ENCODE results near the gene APOE.
"Not testable (repeated sequence)": the region's sequence is repeated elsewhere in the genome, so short reads cannot be mapped to it uniquely, and the experiment has no call there.

APOE gene

GRCh38 chr19:44912854-44913253 lies 7.3 kb downstream of the APOE start:
- H3K4me3 ChIP-seq (ENCODE audit: low read depth, low read length), result no peak overlapping the region
- H3K9ac ChIP-seq (ENCODE audit: low read depth, low read length), result no peak overlapping the region
- H3K27me3 ChIP-seq (ENCODE audit: control insufficient read depth, insufficient read depth, low read length), result no peaks in the 10 kb centered on the region
- peaks cover 8% of the 10 kb centered on the region for H3K36me3 ChIP-seq (ENCODE audit: control insufficient read depth, insufficient read depth, low read length)
- peaks cover 9% of the 10 kb centered on the region for H3K4me1 ChIP-seq (ENCODE audit: control insufficient read depth, insufficient read depth, low read length)
- H3K27ac ChIP-seq (ENCODE audit: low read depth, low read length), result no peak overlapping the region
- H3K9me3 ChIP-seq (ENCODE audit: control insufficient read depth, insufficient read depth, low read length), result no peaks in the 10 kb centered on the region

GRCh38 chr19:44913512-44914432 lies 8.2 kb downstream of the APOE start:
- not testable (repeated sequence) for H3K36me3 ChIP-seq (ENCODE audit: control insufficient read depth, insufficient read depth, low read length); H3K9me3 ChIP-seq (ENCODE audit: control insufficient read depth, insufficient read depth, low read length); H3K4me1 ChIP-seq (ENCODE audit: control insufficient read depth, insufficient read depth, low read length); H3K27me3 ChIP-seq (ENCODE audit: control insufficient read depth, insufficient read depth, low read length)
- Histone ChIP-seq H3K27ac (ENCODE audit: low read depth, low read length) (peak overlapping the region; percentile 76), H3K4me3 (ENCODE audit: low read depth, low read length) (peak overlapping the region; percentile 61), H3K9ac (ENCODE audit: low read depth, low read length) (peak overlapping the region; percentile 73; the same call in 1 of the 2 replicates)

- H3K4me3 ChIP-seq (ENCODE audit: low read depth, low read length), result peak within 1 kb of the TSS; percentile 61
- not testable (repeated sequence) for H3K4me1 ChIP-seq (ENCODE audit: control insufficient read depth, insufficient read depth, low read length)
- H3K9ac ChIP-seq (ENCODE audit: low read depth, low read length), result peak within 1 kb of the TSS; percentile 73
Observed at GRCh38 chr19:44914433-44915206, 9.0 kb downstream of the APOE start, which contains the start of gene APOC1. APOC1 (plus strand) TSS chr19:44914608; CDS start chr19:44914892, 284 bp downstream.

GRCh38 chr19:44924243-44924725 lies 18.7 kb downstream of the APOE start:
- Histone ChIP-seq H3K4me1 (ENCODE audit: control insufficient read depth, insufficient read depth, low read length) (peaks cover 2% of the 10 kb centered on the region; the same call in 1 of the 2 replicates), H3K36me3 (ENCODE audit: control insufficient read depth, insufficient read depth, low read length) (no peaks in the 10 kb centered on the region), H3K9me3 (ENCODE audit: control insufficient read depth, insufficient read depth, low read length) (no peaks in the 10 kb centered on the region), H3K27me3 (ENCODE audit: control insufficient read depth, insufficient read depth, low read length) (no peaks in the 10 kb centered on the region), H3K9ac (ENCODE audit: low read depth, low read length) (no peak overlapping the region), H3K27ac (ENCODE audit: low read depth, low read length) (no peak overlapping the region), H3K4me3 (ENCODE audit: low read depth, low read length) (no peak overlapping the region)

More at GRCh38 chr19:44914433-44915206, 9.0 kb downstream of the APOE start, which contains the start of gene APOC1:
- peak within 1 kb of the TSS; percentile 76 for H3K27ac ChIP-seq (ENCODE audit: low read depth, low read length)
- not testable (repeated sequence) for H3K9me3 ChIP-seq (ENCODE audit: control insufficient read depth, insufficient read depth, low read length); H3K36me3 ChIP-seq (ENCODE audit: control insufficient read depth, insufficient read depth, low read length); H3K27me3 ChIP-seq (ENCODE audit: control insufficient read depth, insufficient read depth, low read length)

- H3K9ac ChIP-seq (ENCODE audit: low read depth, low read length), result no peak overlapping the region
- H3K27me3 ChIP-seq (ENCODE audit: control insufficient read depth, insufficient read depth, low read length), result no peaks in the 10 kb centered on the region
- H3K27ac ChIP-seq (ENCODE audit: low read depth, low read length), result no peak overlapping the region
Observed at GRCh38 chr19:44925114-44925891, 19.7 kb downstream of the APOE start.

GRCh38 chr19:44926245-44927077 lies 20.9 kb downstream of the APOE start:
- not testable (repeated sequence) for H3K4me1 ChIP-seq (ENCODE audit: control insufficient read depth, insufficient read depth, low read length); H3K9me3 ChIP-seq (ENCODE audit: control insufficient read depth, insufficient read depth, low read length); H3K4me3 ChIP-seq (ENCODE audit: low read depth, low read length); H3K9ac ChIP-seq (ENCODE audit: low read depth, low read length); H3K27ac ChIP-seq (ENCODE audit: low read depth, low read length); H3K36me3 ChIP-seq (ENCODE audit: control insufficient read depth, insufficient read depth, low read length); H3K27me3 ChIP-seq (ENCODE audit: control insufficient read depth, insufficient read depth, low read length)

More at GRCh38 chr19:44925114-44925891, 19.7 kb downstream of the APOE start:
- no peaks in the 10 kb centered on the region for H3K9me3 ChIP-seq (ENCODE audit: control insufficient read depth, insufficient read depth, low read length)
- H3K36me3 ChIP-seq (ENCODE audit: control insufficient read depth, insufficient read depth, low read length), result no peaks in the 10 kb centered on the region
- H3K4me1 ChIP-seq (ENCODE audit: control insufficient read depth, insufficient read depth, low read length), result peaks cover 2% of the 10 kb centered on the region; the same call in 1 of the 2 replicates
- no peak overlapping the region for H3K4me3 ChIP-seq (ENCODE audit: low read depth, low read length)

- H3K4me1 ChIP-seq (ENCODE audit: control insufficient read depth, insufficient read depth, low read length), result peaks cover 2% of the 10 kb centered on the region; the same call in 1 of the 2 replicates
- H3K27me3 ChIP-seq (ENCODE audit: control insufficient read depth, insufficient read depth, low read length), result no peaks in the 10 kb centered on the region
- H3K4me3 ChIP-seq (ENCODE audit: low read depth, low read length), result no peak overlapping the region
- no peak overlapping the region for H3K27ac ChIP-seq (ENCODE audit: low read depth, low read length)
- no peaks in the 10 kb centered on the region for H3K36me3 ChIP-seq (ENCODE audit: control insufficient read depth, insufficient read depth, low read length)
- no peaks in the 10 kb centered on the region for H3K9me3 ChIP-seq (ENCODE audit: control insufficient read depth, insufficient read depth, low read length)
- no peak overlapping the region for H3K9ac ChIP-seq (ENCODE audit: low read depth, low read length)
Observed at GRCh38 chr19:44927746-44928145, 22.1 kb downstream of the APOE start.

GRCh38 chr19:44930088-44930487 lies 24.5 kb downstream of the APOE start:
- no peaks in the 10 kb centered on the region for H3K9me3 ChIP-seq (ENCODE audit: control insufficient read depth, insufficient read depth, low read length)
- no peak overlapping the region for H3K4me3 ChIP-seq (ENCODE audit: low read depth, low read length)
- no peak overlapping the region for H3K27ac ChIP-seq (ENCODE audit: low read depth, low read length)
- H3K36me3 ChIP-seq (ENCODE audit: control insufficient read depth, insufficient read depth, low read length), result no peaks in the 10 kb centered on the region
- H3K9ac ChIP-seq (ENCODE audit: low read depth, low read length), result no peak overlapping the region
- H3K4me1 ChIP-seq (ENCODE audit: control insufficient read depth, insufficient read depth, low read length), result peaks cover 2% of the 10 kb centered on the region; the same call in 1 of the 2 replicates
- no peaks in the 10 kb centered on the region for H3K27me3 ChIP-seq (ENCODE audit: control insufficient read depth, insufficient read depth, low read length)

GRCh38 chr19:44931541-44931940 lies 25.9 kb downstream of the APOE start:
- Histone ChIP-seq H3K9ac (ENCODE audit: low read depth, low read length) (no peak overlapping the region), H3K36me3 (ENCODE audit: control insufficient read depth, insufficient read depth, low read length) (no peaks in the 10 kb centered on the region), H3K4me1 (ENCODE audit: control insufficient read depth, insufficient read depth, low read length) (peaks cover 2% of the 10 kb centered on the region; the same call in 1 of the 2 replicates), H3K27ac (ENCODE audit: low read depth, low read length) (no peak overlapping the region), H3K4me3 (ENCODE audit: low read depth, low read length) (no peak overlapping the region), H3K9me3 (ENCODE audit: control insufficient read depth, insufficient read depth, low read length) (no peaks in the 10 kb centered on the region), H3K27me3 (ENCODE audit: control insufficient read depth, insufficient read depth, low read length) (no peaks in the 10 kb centered on the region)

GRCh38 chr19:44939668-44940067 lies 34.1 kb downstream of the APOE start:
- no peaks in the 10 kb centered on the region for H3K4me1 ChIP-seq (ENCODE audit: control insufficient read depth, insufficient read depth, low read length)
- H3K4me3 ChIP-seq (ENCODE audit: low read depth, low read length), result no peak overlapping the region
- no peak overlapping the region for H3K9ac ChIP-seq (ENCODE audit: low read depth, low read length)
- no peaks in the 10 kb centered on the region for H3K27me3 ChIP-seq (ENCODE audit: control insufficient read depth, insufficient read depth, low read length)
- no peak overlapping the region for H3K27ac ChIP-seq (ENCODE audit: low read depth, low read length)
- H3K9me3 ChIP-seq (ENCODE audit: control insufficient read depth, insufficient read depth, low read length), result no peaks in the 10 kb centered on the region
- no peaks in the 10 kb centered on the region for H3K36me3 ChIP-seq (ENCODE audit: control insufficient read depth, insufficient read depth, low read length)
